ENCODE results near the gene TBC1D19. TPM values are rescaled to one million over a fixed set of nuclear protein-coding genes. Genes with fewer than 3 reads are reported as not detected.
"Not testable (repeated sequence)": the region's sequence is repeated elsewhere in the genome, so short reads cannot be mapped to it uniquely, and the experiment has no call there.

Gene TBC1D19, protein sequence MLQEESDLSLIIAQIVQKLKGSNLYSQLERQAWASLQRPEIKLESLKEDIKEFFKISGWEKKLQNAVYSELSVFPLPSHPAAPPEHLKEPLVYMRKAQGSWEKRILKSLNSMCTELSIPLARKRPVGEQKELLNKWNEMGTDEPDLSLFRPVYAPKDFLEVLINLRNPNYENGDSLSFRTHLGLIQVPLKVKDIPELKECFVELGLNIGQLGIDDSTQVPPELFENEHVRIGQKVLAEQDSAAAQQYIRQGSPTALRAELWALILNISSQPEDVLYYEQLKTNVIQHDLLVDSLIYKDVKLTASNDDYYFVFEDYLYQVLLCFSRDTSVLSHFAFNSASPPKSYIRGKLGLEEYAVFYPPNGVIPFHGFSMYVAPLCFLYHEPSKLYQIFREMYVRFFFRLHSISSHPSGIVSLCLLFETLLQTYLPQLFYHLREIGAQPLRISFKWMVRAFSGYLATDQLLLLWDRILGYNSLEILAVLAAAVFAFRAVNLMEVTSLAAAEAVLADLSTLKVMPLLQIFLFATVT
- 10 to 100 TPM; 19.8 to 23.4 (median 20.7) TPM for total RNA-seq

DNA sequence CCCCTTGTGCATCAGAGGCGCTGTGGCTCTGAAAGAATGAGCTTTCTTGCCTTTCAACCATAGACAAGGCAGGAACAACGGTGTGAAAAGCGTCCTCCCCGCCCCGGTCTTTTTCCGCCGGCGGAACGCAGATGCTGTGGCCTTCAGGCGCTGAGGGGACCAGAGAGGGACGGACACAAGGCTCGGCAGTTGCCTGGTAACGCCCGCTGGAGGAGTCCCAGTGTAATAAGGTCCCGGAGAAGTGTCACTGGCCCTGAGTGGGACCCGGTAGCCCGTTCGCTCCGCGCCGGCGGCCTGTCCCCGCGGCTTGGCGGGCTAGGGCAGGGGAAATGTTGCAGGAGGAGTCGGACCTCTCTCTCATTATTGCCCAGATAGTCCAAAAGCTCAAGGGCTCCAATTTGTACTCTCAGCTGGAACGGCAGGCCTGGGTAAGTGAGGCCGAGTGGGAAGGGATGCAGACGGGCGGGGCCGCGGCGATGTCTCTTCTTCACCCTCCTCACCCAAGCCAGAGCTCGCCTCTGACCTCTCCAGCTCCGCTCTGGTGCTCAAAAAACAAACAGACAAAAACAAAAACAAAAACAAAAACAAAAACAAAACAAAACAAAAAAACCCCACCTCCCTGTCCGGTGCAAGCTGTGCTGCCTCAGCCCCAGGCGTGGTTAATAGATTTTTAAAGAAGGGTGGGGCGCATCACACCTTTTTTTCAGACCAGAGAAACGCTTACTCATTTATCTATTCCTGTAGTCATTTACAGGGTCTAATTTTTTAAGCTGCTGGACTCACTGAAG is at the start of gene TBC1D19:
Gene TBC1D19, plus strand, starts transcription at position 220 of the 788 bp plus-strand sequence. Its CDS starts 110 bp downstream, at position 330.
- H3K4me1 ChIP-seq: peaks cover 0 to 20% (median 9%) of the 10 kb centered on the region in 4 donors
- peak within 1 kb of the TSS; percentile 60 to 87 (median 77) for H3K4me3 ChIP-seq
- H3K36me3 ChIP-seq: no peaks in the 10 kb centered on the region
- 0 to 1% methylated on average over 28 to 31 of the region's 39 CpGs for WGBS, 2 donors
- H3K27ac ChIP-seq: peak within 1 kb of the TSS; percentile 19 to 91 (median 76)
- no peaks in the 10 kb centered on the region for H3K9me3 ChIP-seq
- H3K27me3 ChIP-seq: no peaks in the 10 kb centered on the region
- DNase-seq (ENCODE audit: low spot score in 2 of 2): peak; percentile 64 to 75
- TF ChIP-seq POLR2A (IDR thresholded peaks at IDR 0.05): peak in 1 of 2 donors; percentile 42
- TF ChIP-seq, protein P1, sequence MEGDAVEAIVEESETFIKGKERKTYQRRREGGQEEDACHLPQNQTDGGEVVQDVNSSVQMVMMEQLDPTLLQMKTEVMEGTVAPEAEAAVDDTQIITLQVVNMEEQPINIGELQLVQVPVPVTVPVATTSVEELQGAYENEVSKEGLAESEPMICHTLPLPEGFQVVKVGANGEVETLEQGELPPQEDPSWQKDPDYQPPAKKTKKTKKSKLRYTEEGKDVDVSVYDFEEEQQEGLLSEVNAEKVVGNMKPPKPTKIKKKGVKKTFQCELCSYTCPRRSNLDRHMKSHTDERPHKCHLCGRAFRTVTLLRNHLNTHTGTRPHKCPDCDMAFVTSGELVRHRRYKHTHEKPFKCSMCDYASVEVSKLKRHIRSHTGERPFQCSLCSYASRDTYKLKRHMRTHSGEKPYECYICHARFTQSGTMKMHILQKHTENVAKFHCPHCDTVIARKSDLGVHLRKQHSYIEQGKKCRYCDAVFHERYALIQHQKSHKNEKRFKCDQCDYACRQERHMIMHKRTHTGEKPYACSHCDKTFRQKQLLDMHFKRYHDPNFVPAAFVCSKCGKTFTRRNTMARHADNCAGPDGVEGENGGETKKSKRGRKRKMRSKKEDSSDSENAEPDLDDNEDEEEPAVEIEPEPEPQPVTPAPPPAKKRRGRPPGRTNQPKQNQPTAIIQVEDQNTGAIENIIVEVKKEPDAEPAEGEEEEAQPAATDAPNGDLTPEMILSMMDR (IDR thresholded peaks at IDR 0.05): peak in 1 of 5 experiments; percentile 38
- peak in 1 of 2 donors; percentile 81 for TF ChIP-seq EP300 (IDR thresholded peaks at IDR 0.05)

DNA sequence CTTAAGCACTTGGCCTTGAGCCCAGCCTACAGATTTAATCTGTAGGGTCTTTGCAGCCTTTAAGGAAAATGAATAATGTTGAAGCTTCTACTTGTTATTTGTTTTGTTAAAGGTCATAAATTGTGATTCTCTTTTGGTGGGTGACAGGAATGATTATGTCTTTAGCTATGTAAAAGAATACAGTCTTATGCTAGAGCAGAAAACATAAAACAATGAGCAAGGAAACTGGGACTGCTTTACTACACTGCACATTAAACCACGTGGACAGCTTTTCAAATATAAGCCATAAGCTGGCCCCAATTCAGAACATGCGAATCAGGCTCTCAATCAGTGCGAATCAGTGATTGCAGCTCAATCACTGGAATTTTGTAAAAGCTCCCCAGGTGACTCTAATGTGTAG is 40.9 kb upstream of the TBC1D19 start:
- Histone ChIP-seq H3K27ac (no peak overlapping the region), H3K4me1 (no peaks in the 10 kb centered on the region), H3K9me3 (peaks cover 0 to 30% (median 1%) of the 10 kb centered on the region in 4 donors), H3K36me3 (no peaks in the 10 kb centered on the region), H3K27me3 (no peaks in the 10 kb centered on the region), H3K4me3 (no peak overlapping the region)
- 56 to 65% methylated on average over 3 of the region's 3 CpGs for WGBS, 2 donors
- TF ChIP-seq POLR2A (IDR thresholded peaks at IDR 0.05) (no peak), EP300 (IDR thresholded peaks at IDR 0.05) (no peak)
- TF ChIP-seq, protein P1 (IDR thresholded peaks at IDR 0.05): no peak
- DNase-seq (ENCODE audit: low spot score in 2 of 2): no peak

DNA sequence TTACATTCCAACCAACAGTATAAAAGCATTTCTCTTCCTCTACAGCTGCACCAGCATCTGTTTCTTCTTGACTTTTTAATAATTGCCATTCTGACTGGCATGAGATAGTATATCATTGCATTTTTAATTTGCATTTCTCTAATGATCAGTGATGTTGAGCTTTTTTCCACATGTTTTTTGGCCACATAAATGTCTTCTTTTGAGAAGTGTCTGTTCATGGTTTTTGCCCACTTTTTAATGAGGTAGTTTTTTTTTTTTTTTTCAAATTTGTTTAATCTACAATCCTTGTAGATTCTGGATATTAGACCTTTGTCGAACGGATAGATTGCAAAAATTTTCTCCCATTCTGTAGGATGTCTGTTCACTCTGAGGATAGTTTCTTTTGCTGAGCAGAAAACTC is 39.5 kb upstream of the TBC1D19 start:
- Histone ChIP-seq H3K27me3 (no peaks in the 10 kb centered on the region), H3K9me3 (peaks cover 0 to 30% (median 1%) of the 10 kb centered on the region in 4 donors), H3K4me1 (no peaks in the 10 kb centered on the region), H3K27ac (no peak overlapping the region), H3K36me3 (no peaks in the 10 kb centered on the region), H3K4me3 (no peak overlapping the region)
- no peak for DNase-seq (ENCODE audit: low spot score in 2 of 2)
- TF ChIP-seq, protein P1 (IDR thresholded peaks at IDR 0.05): no peak
- no peak for TF ChIP-seq POLR2A (IDR thresholded peaks at IDR 0.05)
- no peak for TF ChIP-seq EP300 (IDR thresholded peaks at IDR 0.05)
- WGBS, 2 donors: 96 to 100% methylated on average over 2 of the region's 2 CpGs

DNA sequence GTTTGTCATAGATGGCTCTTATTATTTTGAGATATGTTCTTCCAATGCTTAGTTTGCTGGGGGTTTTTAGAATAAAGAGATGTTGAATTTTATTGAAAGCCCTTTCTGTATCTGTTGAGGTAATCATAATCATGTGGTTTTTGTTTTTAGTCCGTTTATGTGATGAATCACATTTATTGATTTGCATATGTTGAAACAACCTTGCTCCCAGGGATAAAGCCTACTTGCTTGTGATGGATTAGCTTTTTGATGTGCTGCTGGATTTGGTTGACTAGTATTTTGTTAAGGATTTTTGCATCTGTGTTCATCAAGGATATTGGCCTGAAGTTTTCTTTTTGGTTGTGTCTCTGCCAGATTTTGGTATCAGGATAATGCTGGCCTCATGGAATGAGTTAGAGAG is 35.5 kb upstream of the TBC1D19 start:
- not testable (repeated sequence) for H3K27ac ChIP-seq; H3K4me1 ChIP-seq; H3K4me3 ChIP-seq; DNase-seq (ENCODE audit: low spot score in 2 of 2); H3K27me3 ChIP-seq; H3K36me3 ChIP-seq
- H3K9me3 ChIP-seq: peaks cover 0 to 40% (median 1%) of the 10 kb centered on the region in 4 donors
- WGBS, 2 donors: 69 to 74% methylated on average over 1 of the region's 1 CpG

DNA sequence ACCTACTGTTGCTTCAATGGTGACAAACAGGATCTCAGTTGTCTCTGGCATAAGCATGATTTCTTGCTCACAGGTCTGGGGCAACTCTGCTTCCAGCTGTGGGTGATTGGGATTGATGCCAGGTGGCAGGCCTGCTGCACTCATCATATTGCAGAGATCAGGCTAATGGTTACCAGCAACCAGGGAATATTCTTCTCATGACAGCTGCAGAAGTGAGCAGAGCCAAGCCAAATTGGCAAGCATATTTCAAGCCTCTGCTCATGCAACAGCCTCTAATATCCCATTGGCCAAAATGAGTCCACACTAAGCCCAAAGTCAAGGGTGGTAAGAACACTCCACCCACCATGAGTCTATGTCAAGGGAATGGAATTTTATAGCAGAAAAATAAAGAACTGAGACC is 26.7 kb upstream of the TBC1D19 start:
- TF ChIP-seq POLR2A (IDR thresholded peaks at IDR 0.05): no peak
- no peak for TF ChIP-seq EP300 (IDR thresholded peaks at IDR 0.05)
- TF ChIP-seq, protein P1 (IDR thresholded peaks at IDR 0.05): no peak
- Histone ChIP-seq H3K4me3 (no peak overlapping the region), H3K36me3 (no peaks in the 10 kb centered on the region), H3K27me3 (no peaks in the 10 kb centered on the region), H3K9me3 (peaks cover 0 to 10% (median 0%) of the 10 kb centered on the region in 4 donors), H3K4me1 (no peaks in the 10 kb centered on the region), H3K27ac (no peak overlapping the region)
- no peak for DNase-seq (ENCODE audit: low spot score in 2 of 2)

Measured in tibial nerve (tissue), 4 donors.